Stomach smooth muscle (tissue), 2 donors: ENCODE measurements around the gene COMMD6.

Source experiments
- H3K27ac ChIP-seq: one replicate; pipeline ENCODE4 v1.7.0; 2013; ENCODE audit warnings: mild to moderate bottlenecking, low read length, inconsistent platforms
- H3K27me3 ChIP-seq, 2 donors: one replicate each; pipeline ENCODE4 v1.7.0; 2013; ENCODE audit warnings: low read length in 2 of 2; ENCODE audit not compliant: insufficient read depth in 2 of 2, control insufficient read depth in 1 of 2
- H3K36me3 ChIP-seq, 2 donors: one replicate each; pipeline ENCODE4 v1.7.0; 2013; ENCODE audit warnings: low read length in 2 of 2; ENCODE audit not compliant: control insufficient read depth in 2 of 2, insufficient read depth in 2 of 2
- H3K4me1 ChIP-seq: one replicate; pipeline ENCODE4 v1.7.0; 2013; ENCODE audit warnings: low read length; ENCODE audit not compliant: control insufficient read depth, insufficient read depth
- H3K4me3 ChIP-seq, 2 donors: one replicate each; pipeline ENCODE4 v1.7.0; 2013; ENCODE audit warnings: low read length in 2 of 2
- H3K9ac ChIP-seq, 2 donors: one replicate each; pipeline ENCODE4 v1.7.0; 2013; ENCODE audit warnings: low read length in 2 of 2, mild to moderate bottlenecking in 1 of 2
- H3K9me3 ChIP-seq, 2 donors: one replicate each; pipeline ENCODE4 v1.7.0; 2013; ENCODE audit warnings: low read length in 2 of 2; ENCODE audit not compliant: control insufficient read depth in 2 of 2
- donor health status: healthy.
- donor health status: Pancreatic carcinoma.

Gene COMMD6

DNA sequence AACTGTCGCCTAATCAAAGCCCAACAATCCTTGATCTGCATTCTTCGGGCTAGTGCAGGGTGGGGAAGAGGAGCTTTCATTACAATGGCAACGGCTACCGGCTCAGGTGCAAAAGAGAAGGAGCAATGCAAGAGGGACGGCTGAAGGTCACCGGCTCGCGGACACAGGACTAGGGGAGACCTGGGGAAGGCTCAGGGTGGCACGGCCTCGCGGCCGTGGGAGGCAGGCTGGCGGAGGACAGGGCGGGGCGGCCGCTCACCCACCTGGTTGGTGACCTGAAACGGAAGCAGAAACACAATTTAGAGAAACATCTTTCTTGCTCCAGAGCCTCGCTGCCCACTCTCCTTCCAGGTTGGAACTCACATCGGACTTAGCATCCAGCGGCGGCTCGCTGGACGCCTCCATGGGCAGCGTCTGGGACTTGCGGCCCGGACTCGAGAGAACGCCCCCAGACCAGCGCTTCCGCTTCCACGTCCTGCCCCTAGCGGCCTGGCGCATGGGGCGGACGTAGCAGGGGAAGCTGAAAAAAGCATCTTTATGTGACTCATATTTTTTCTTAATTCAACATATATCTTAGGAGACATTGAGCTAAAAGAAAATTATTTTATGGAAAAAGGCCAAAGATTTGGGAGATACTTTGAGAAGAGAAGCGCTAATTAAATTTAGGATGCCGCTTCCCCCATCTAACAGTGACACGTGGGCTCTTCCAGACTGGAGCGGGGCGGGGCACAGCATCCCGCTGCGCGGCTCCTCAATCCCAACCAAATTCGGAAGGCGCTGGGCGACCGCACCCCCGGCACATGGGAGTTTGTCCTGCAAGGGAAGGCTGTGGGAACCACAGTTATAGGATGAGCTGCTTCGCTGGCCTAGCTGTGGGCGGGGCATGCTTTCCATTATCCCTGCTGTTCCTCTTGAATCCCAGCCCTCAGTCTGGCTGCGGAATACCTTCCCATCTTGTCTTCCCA is at the start of gene COMMD6:
Gene COMMD6 (minus strand): TSS at position 441 of the 965 bp plus-strand sequence. CDS start 36 bp downstream, at position 405.
- H3K27me3 ChIP-seq: no peaks in the 10 kb centered on the region
- H3K27ac ChIP-seq: peak within 1 kb of the TSS; percentile 53
- peaks cover 0 to 3% of the 10 kb centered on the region in 2 donors for H3K36me3 ChIP-seq
- peak within 1 kb of the TSS; percentile 97 to 98 for H3K4me3 ChIP-seq
- peak within 1 kb of the TSS; percentile 84 to 87 for H3K9ac ChIP-seq
- peaks cover 12% of the 10 kb centered on the region for H3K4me1 ChIP-seq
- no peaks in the 10 kb centered on the region for H3K9me3 ChIP-seq

GRCh38 chr13:75585153-75585552 is 47.5 kb upstream of the COMMD6 start:
- Histone ChIP-seq H3K9ac (no peak overlapping the region), H3K27ac (no peak overlapping the region), H3K36me3 (peaks cover 0 to 6% of the 10 kb centered on the region in 2 donors), H3K9me3 (no peaks in the 10 kb centered on the region), H3K4me3 (no peak overlapping the region), H3K27me3 (no peaks in the 10 kb centered on the region), H3K4me1 (no peaks in the 10 kb centered on the region)

GRCh38 chr13:75583091-75583490 is 45.5 kb upstream of the COMMD6 start:
- H3K4me1 ChIP-seq: no peaks in the 10 kb centered on the region
- H3K36me3 ChIP-seq: peaks cover 0 to 4% of the 10 kb centered on the region in 2 donors
- no peak overlapping the region for H3K27ac ChIP-seq
- no peaks in the 10 kb centered on the region for H3K27me3 ChIP-seq
- no peaks in the 10 kb centered on the region for H3K9me3 ChIP-seq
- H3K4me3 ChIP-seq: no peak overlapping the region
- H3K9ac ChIP-seq: no peak overlapping the region

GRCh38 chr13:75581874-75582640 is 44.4 kb upstream of the COMMD6 start:
- Histone ChIP-seq H3K27ac (no peak overlapping the region), H3K36me3 (peaks cover 0 to 4% of the 10 kb centered on the region in 2 donors), H3K4me1 (no peaks in the 10 kb centered on the region), H3K27me3 (no peaks in the 10 kb centered on the region), H3K4me3 (no peak overlapping the region), H3K9ac (no peak overlapping the region), H3K9me3 (no peaks in the 10 kb centered on the region)

- Histone ChIP-seq H3K9me3 (no peaks in the 10 kb centered on the region), H3K4me3 (no peak overlapping the region), H3K9ac (no peak overlapping the region), H3K36me3 (peaks cover 2 to 8% of the 10 kb centered on the region in 2 donors), H3K4me1 (no peaks in the 10 kb centered on the region), H3K27me3 (no peaks in the 10 kb centered on the region), H3K27ac (no peak overlapping the region)
These were observed 41.9 kb upstream of the COMMD6 start for GRCh38 chr13:75579529-75579928.

DNA sequence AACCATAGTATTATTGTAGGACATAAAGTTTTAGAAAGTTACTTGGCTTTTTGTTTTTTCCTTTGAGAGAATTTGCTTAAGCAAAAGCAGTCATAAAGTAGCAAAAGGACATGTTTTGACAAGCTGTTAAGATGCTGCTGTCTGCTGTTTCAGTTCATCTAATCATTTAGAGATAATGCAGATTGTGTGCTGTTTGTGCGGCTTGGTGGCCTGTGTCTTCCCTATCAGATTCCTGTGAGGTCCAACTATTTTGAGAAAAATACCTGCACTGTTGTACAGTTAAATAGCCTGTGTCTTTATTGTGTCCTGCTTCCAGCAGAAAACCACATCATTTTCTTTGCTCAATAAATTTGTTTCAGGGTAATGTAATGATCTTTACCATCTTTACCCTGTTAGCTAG is 31.9 kb upstream of the COMMD6 start:
- Histone ChIP-seq H3K4me3 (no peak overlapping the region), H3K9ac (no peak overlapping the region), H3K27me3 (no peaks in the 10 kb centered on the region), H3K36me3 (peaks cover 3 to 7% of the 10 kb centered on the region in 2 donors), H3K27ac (no peak overlapping the region), H3K9me3 (no peaks in the 10 kb centered on the region), H3K4me1 (no peaks in the 10 kb centered on the region)

DNA sequence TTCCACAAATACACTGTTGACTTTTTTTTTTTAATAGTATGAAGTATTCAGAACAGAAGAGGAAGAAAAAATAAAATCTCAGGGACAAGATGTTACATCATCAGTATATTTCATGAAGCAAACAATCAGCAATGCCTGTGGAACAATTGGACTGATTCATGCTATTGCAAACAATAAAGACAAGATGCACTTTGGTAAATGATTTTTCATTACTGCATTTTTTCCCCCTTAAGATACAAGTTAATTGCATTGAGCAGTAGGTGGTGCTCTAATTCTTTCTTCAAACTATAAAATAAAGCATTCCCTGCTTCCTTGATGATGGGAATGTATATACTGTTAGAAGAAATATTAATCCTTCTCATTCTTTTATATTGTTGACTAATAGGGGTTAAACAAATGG is 29.0 kb upstream of the COMMD6 start:
- H3K27me3 ChIP-seq: no peaks in the 10 kb centered on the region
- no peak overlapping the region for H3K27ac ChIP-seq
- H3K9ac ChIP-seq: no peak overlapping the region
- H3K4me3 ChIP-seq: no peak overlapping the region
- no peaks in the 10 kb centered on the region for H3K4me1 ChIP-seq
- no peaks in the 10 kb centered on the region for H3K9me3 ChIP-seq
- peaks cover 2 to 3% of the 10 kb centered on the region in 2 donors for H3K36me3 ChIP-seq

DNA sequence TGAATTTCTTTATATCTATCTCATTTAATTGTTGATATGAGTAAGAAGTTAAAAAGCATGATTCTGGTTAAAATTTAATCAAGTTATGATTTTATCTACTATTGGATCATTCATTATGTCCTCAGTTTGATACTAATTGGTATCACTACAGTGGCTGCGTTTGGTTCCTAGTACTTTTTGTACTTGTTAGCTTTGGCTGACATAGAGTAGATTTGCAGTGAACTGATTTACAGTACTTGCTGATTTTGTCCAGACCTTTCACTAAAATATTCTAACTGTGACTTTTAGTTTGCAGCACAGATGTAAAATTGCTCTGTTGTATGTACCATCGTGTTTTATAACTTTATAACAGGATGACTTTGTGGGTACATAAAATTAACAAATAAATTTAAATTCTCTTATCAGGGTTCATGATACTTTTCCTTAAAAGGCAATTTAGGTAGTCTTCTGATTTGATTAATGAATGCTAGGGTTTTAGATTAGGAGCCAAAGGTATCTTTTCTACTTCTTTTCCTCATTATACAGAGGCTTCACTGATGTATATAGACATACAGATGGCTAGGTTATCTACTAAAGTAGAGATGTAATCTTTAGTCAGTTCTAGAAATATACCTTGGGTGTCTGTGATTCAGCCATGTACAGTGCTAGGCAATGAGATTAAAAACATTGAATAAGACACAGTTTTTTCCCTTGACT is 20.7 kb upstream of the COMMD6 start:
- H3K27ac ChIP-seq: no peak overlapping the region
- H3K9me3 ChIP-seq: no peaks in the 10 kb centered on the region
- H3K9ac ChIP-seq: no peak overlapping the region
- H3K36me3 ChIP-seq: no peaks in the 10 kb centered on the region
- H3K27me3 ChIP-seq: no peaks in the 10 kb centered on the region
- H3K4me1 ChIP-seq: no peaks in the 10 kb centered on the region
- no peak overlapping the region for H3K4me3 ChIP-seq

DNA sequence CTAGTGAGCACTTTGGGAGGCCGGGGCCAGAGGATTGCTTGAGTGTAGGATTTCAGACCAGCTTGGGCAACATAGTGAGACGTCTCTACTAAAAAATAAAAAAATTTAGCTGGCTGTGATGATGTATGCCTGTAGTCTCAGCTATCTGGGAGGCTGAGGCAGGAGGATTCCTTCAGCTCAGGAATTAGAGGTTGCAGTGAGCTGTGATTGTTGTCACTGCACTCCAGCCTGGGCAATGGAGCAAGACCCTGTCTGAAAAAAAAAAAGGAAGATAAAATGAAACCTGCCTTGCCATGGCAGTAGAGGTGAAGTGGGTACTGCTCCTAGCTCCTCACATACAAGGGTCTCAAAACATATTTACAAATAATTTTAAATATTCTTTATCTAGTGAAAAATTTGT is 19.3 kb upstream of the COMMD6 start:
- H3K27ac ChIP-seq: no peak overlapping the region
- H3K27me3 ChIP-seq: no peaks in the 10 kb centered on the region
- no peaks in the 10 kb centered on the region for H3K9me3 ChIP-seq
- H3K9ac ChIP-seq: no peak overlapping the region
- no peak overlapping the region for H3K4me3 ChIP-seq
- H3K36me3 ChIP-seq: no peaks in the 10 kb centered on the region
- no peaks in the 10 kb centered on the region for H3K4me1 ChIP-seq

GRCh38 chr13:75555836-75556235 is 18.2 kb upstream of the COMMD6 start:
- Histone ChIP-seq H3K27me3 (no peaks in the 10 kb centered on the region), H3K36me3 (no peaks in the 10 kb centered on the region), H3K27ac (no peak overlapping the region), H3K9me3 (no peaks in the 10 kb centered on the region), H3K9ac (no peak overlapping the region), H3K4me3 (no peak overlapping the region), H3K4me1 (no peaks in the 10 kb centered on the region)
